ENCODE measurements around the gene ADAMTS14. TPM values are rescaled to one million over a fixed set of nuclear protein-coding genes. Genes with fewer than 3 reads are reported as not detected.

Gene ADAMTS14
- total RNA-seq, 1 experiment from 2014 or later, result not detected

- H3K9me3 ChIP-seq, result peaks cover 14% of the 10 kb centered on the region
- no peaks in the 10 kb centered on the region for H3K4me1 ChIP-seq
- CTCF ChIA-PET, result interaction anchor here (0.6 to 2.4 kb wide), 5 partner anchors 16 to 1542 kb away, joined by 3 to 10 read pairs (median 4); partner anchors contain the start of gene HKDC1
- intact Hi-C loops (cut with micrococcal nuclease; ENCODE audit: unreplicated experiment), result loop anchor here (1.0 kb wide), 1 partner anchor 118 kb away; no protein-coding TSS in a partner anchor
- H3K4me1 Mint-ChIP-seq (ENCODE audit: low read depth, unreplicated experiment), result peaks cover 8% of the 10 kb centered on the region
- H3K36me3 Mint-ChIP-seq (ENCODE audit: insufficient read depth, unreplicated experiment), result no peaks in the 10 kb centered on the region
- H3K27ac Mint-ChIP-seq (ENCODE audit: unreplicated experiment), result no peak overlapping the region
- H3K9me3 Mint-ChIP-seq (ENCODE audit: unreplicated experiment), result peaks cover 11% of the 10 kb centered on the region
- H3K4me3 Mint-ChIP-seq (ENCODE audit: unreplicated experiment), result no peak overlapping the region
- DNase-seq, result no peak
- POLR2A ChIA-PET, result no interaction called here
- no peaks in the 10 kb centered on the region for H3K27me3 Mint-ChIP-seq (ENCODE audit: insufficient read depth, unreplicated experiment)
- TF ChIP-seq CTCF (IDR thresholded peaks at IDR 0.05; ENCODE audit: insufficient read depth in 1 of 2, low read depth in 1 of 2, low read length in 1 of 2, severe bottlenecking in 1 of 2, unreplicated experiment in 1 of 2), result no peak
- BruUV-seq (replicated peaks), result no TSS peak
- no peaks in the 10 kb centered on the region for H3K36me3 ChIP-seq (ENCODE audit: control insufficient read depth, insufficient read depth, low read length)
- no peaks in the 10 kb centered on the region for H3K27me3 ChIP-seq (replicated peaks; ENCODE audit: control insufficient read depth, insufficient read depth, low read length)
- H3K4me3 ChIP-seq (ENCODE audit: low read depth, low read length), result no peak overlapping the region
These were observed 89.5 kb downstream of the ADAMTS14 start for GRCh38 chr10:70761727-70762350.

GRCh38 chr10:70762441-70763175, 90.3 kb downstream of the ADAMTS14 start:
- H3K27ac Mint-ChIP-seq (ENCODE audit: unreplicated experiment), result no peak overlapping the region
- H3K4me1 ChIP-seq, result no peaks in the 10 kb centered on the region
- no peak for TF ChIP-seq CTCF (IDR thresholded peaks at IDR 0.05; ENCODE audit: insufficient read depth in 1 of 2, low read depth in 1 of 2, low read length in 1 of 2, severe bottlenecking in 1 of 2, unreplicated experiment in 1 of 2)
- no peaks in the 10 kb centered on the region for H3K27me3 ChIP-seq (replicated peaks; ENCODE audit: control insufficient read depth, insufficient read depth, low read length)
- intact Hi-C loops (cut with micrococcal nuclease; ENCODE audit: unreplicated experiment), result no loop called here
- H3K9me3 Mint-ChIP-seq (ENCODE audit: unreplicated experiment), result peaks cover 17% of the 10 kb centered on the region
- H3K27me3 Mint-ChIP-seq (ENCODE audit: insufficient read depth, unreplicated experiment), result no peaks in the 10 kb centered on the region
- no peak overlapping the region for H3K4me3 Mint-ChIP-seq (ENCODE audit: unreplicated experiment)
- no TSS peak for BruUV-seq (replicated peaks)
- H3K4me3 ChIP-seq (ENCODE audit: low read depth, low read length), result no peak overlapping the region
- CTCF ChIA-PET, result interaction anchor here (0.6 to 2.4 kb wide), 3 partner anchors 15 to 201 kb away, joined by 3 to 10 read pairs (median 4); no protein-coding TSS in a partner anchor
- peaks cover 18% of the 10 kb centered on the region for H3K9me3 ChIP-seq
- peaks cover 8% of the 10 kb centered on the region for H3K4me1 Mint-ChIP-seq (ENCODE audit: low read depth, unreplicated experiment)
- no peak for DNase-seq
- H3K36me3 Mint-ChIP-seq (ENCODE audit: insufficient read depth, unreplicated experiment), result no peaks in the 10 kb centered on the region
- no peaks in the 10 kb centered on the region for H3K36me3 ChIP-seq (ENCODE audit: control insufficient read depth, insufficient read depth, low read length)
- POLR2A ChIA-PET, result no interaction called here

GRCh38 chr10:70763567-70763966, 91.3 kb downstream of the ADAMTS14 start:
- TF ChIP-seq CTCF (IDR thresholded peaks at IDR 0.05; ENCODE audit: insufficient read depth in 1 of 2, low read depth in 1 of 2, low read length in 1 of 2, severe bottlenecking in 1 of 2, unreplicated experiment in 1 of 2), result no peak
- ChIA-PET CTCF (interaction anchor here (1.3 kb wide), 1 partner anchor 202 kb away, joined by 4 read pairs; no protein-coding TSS in a partner anchor), POLR2A (no interaction called here)
- Mint-ChIP-seq H3K4me3 (ENCODE audit: unreplicated experiment) (no peak overlapping the region), H3K9me3 (ENCODE audit: unreplicated experiment) (peaks cover 17% of the 10 kb centered on the region), H3K27ac (ENCODE audit: unreplicated experiment) (no peak overlapping the region), H3K36me3 (ENCODE audit: insufficient read depth, unreplicated experiment) (no peaks in the 10 kb centered on the region), H3K4me1 (ENCODE audit: low read depth, unreplicated experiment) (peaks cover 8% of the 10 kb centered on the region), H3K27me3 (ENCODE audit: insufficient read depth, unreplicated experiment) (peaks cover 3% of the 10 kb centered on the region)
- BruUV-seq (replicated peaks), result no TSS peak
- Histone ChIP-seq H3K36me3 (ENCODE audit: control insufficient read depth, insufficient read depth, low read length) (no peaks in the 10 kb centered on the region), H3K27me3 (replicated peaks; ENCODE audit: control insufficient read depth, insufficient read depth, low read length) (no peaks in the 10 kb centered on the region), H3K9me3 (peaks cover 21% of the 10 kb centered on the region), H3K4me1 (no peaks in the 10 kb centered on the region), H3K4me3 (ENCODE audit: low read depth, low read length) (no peak overlapping the region)
- intact Hi-C loops (cut with micrococcal nuclease; ENCODE audit: unreplicated experiment), result no loop called here
- peak in 1 of 2 experiments; percentile 32 for DNase-seq

Measured in Caco-2 (cell line).